HepG2 (cell line): ENCODE data around the gene ANAPC2.

Source experiments
- BRF2 ChIP-seq: sonication (generic); formaldehyde crosslinking; IDR thresholded peaks from 2 replicates; pipeline ENCODE4 v1.8.1; 2022; ENCODE audit warnings: mild to moderate bottlenecking, missing genetic modification reagents
- CTCF ChIP-seq: sonication (generic); formaldehyde crosslinking; IDR thresholded peaks from 2 replicates; pipeline ENCODE4 v1.5.0; 2020; ENCODE audit warnings: mild to moderate bottlenecking, missing genetic modification reagents, moderate library complexity
- ESRRA ChIP-seq: sonication (generic); formaldehyde crosslinking; IDR thresholded peaks from 2 replicates; pipeline ENCODE4 v1.5.1; 2020; ENCODE audit warnings: mild to moderate bottlenecking, low read depth, missing genetic modification reagents
- EZH2 ChIP-seq: conservative IDR thresholded peaks from 2 replicates; pipeline ENCODE4 v1.6.1; 2012; ENCODE audit warnings: mild to moderate bottlenecking, low read depth, low read length, moderate library complexity
- GABPA ChIP-seq, 2 experiments: IDR thresholded peaks; 2 replicates each; pipeline ENCODE4 v1.6.1; 2011 to 2016; ENCODE audit warnings: low read depth in 2 of 2, low read length in 1 of 2, missing biosample characterization in 1 of 2, missing genetic modification characterization in 1 of 2
- KDM1A ChIP-seq: IDR thresholded peaks from 2 replicates; pipeline ENCODE4 v1.6.1; 2016; ENCODE audit warnings: missing compliant biosample characterization
- MAX ChIP-seq: IDR thresholded peaks from 2 replicates; pipeline ENCODE4 v1.6.1; 2012; ENCODE audit warnings: inconsistent platforms
- RAD21 ChIP-seq: fragments of 450-650 bp; formaldehyde crosslinking; IDR thresholded peaks from 2 replicates; pipeline ENCODE4 v1.5.0; 2020; ENCODE audit warnings: mild to moderate bottlenecking
- SKIL ChIP-seq: sonication (generic); formaldehyde crosslinking; IDR thresholded peaks from 2 replicates; pipeline ENCODE4 v1.8.0; 2022; ENCODE audit warnings: missing genetic modification reagents, mild to moderate bottlenecking, moderate library complexity, borderline replicate concordance
- TIGD3 ChIP-seq: sonication (generic); formaldehyde crosslinking; IDR thresholded peaks from 2 replicates; pipeline ENCODE4 v1.5.1; 2020; ENCODE audit warnings: mild to moderate bottlenecking, missing genetic modification reagents, borderline replicate concordance
- ZSCAN9 ChIP-seq: IDR thresholded peaks from 2 replicates; pipeline ENCODE4 v1.6.1; 2016; ENCODE audit warnings: borderline replicate concordance

GRCh38 chr9:137219757-137220316 is 31.5 kb upstream of the ANAPC2 start:
- no peak for TF ChIP-seq GABPA (IDR thresholded peaks at IDR 0.05; ENCODE audit: low read depth, low read length)
- TF ChIP-seq GABPA (CRISPR knock-in tag; IDR thresholded peaks at IDR 0.05; ENCODE audit: low read depth), result no peak
- no peak for TF ChIP-seq EZH2
- no peak for TF ChIP-seq CTCF (CRISPR knock-in tag)
- no peak for TF ChIP-seq TIGD3 (CRISPR knock-in tag)
- TF ChIP-seq SKIL (CRISPR knock-in tag), result no peak
- no peak for TF ChIP-seq RAD21
- TF ChIP-seq ZSCAN9 (CRISPR knock-in tag), result no peak
- TF ChIP-seq BRF2 (CRISPR knock-in tag), result no peak
- no peak for TF ChIP-seq MAX
- TF ChIP-seq ESRRA (CRISPR knock-in tag), result no peak
- TF ChIP-seq KDM1A (CRISPR knock-in tag), result no peak
